Body of pancreas (tissue), 4 donors: Measurements from ENCODE around the gene ADORA1.

ENCODE experiments used
- CTCF ChIP-seq, 7 experiments: fragments of 450-650 bp in 4 of 7; fragments of 200-600 bp in 3 of 7; sonication (generic) in 3 of 7; IDR thresholded peaks; one replicate each; pipeline ENCODE4 v1.5.1; 2016 to 2019; ENCODE audit warnings: antibody characterized with exemption in 7 of 7
- POLR2A ChIP-seq, 3 donors: fragments of 450-650 bp; IDR thresholded peaks; one replicate each; pipeline ENCODE4 v1.6.1; 2016; ENCODE audit warnings: antibody characterized with exemption in 3 of 3, mild to moderate bottlenecking in 2 of 3

- TF ChIP-seq CTCF (IDR thresholded peaks at IDR 0.05): no peak
- no peak for TF ChIP-seq POLR2A (IDR thresholded peaks at IDR 0.05)
These were observed 18.5 kb downstream of the ADORA1 start for GRCh38 chr1:203146042-203146369.
